Endodermal cell (in vitro differentiated cells): ENCODE results near the gene POLE4. TPM values are rescaled to one million over a fixed set of nuclear protein-coding genes. Genes with fewer than 3 reads are reported as not detected.

Experiments
- DNase-seq: peaks from one replicate; pipeline ENCODE4 v3.0.0-alpha.2; 2017
- H3K27ac ChIP-seq: 2 replicates; pipeline ENCODE4 v1.5.1; 2013; ENCODE audit warnings: mild to moderate bottlenecking, low read depth, low read length, moderate library complexity
- H3K27me3 ChIP-seq: 2 replicates; pipeline ENCODE4 v1.6.1; 2013; ENCODE audit warnings: mild to moderate bottlenecking, low read length, moderate library complexity; ENCODE audit not compliant: insufficient read depth, control insufficient read depth, poor library complexity, severe bottlenecking
- H3K36me3 ChIP-seq: 2 replicates; pipeline ENCODE4 v1.7.0; 2013; ENCODE audit warnings: mild to moderate bottlenecking, low read length, moderate library complexity; ENCODE audit not compliant: control insufficient read depth, insufficient read depth
- H3K4me1 ChIP-seq: one replicate; pipeline ENCODE4 v1.7.0; 2013; ENCODE audit warnings: low read length; ENCODE audit not compliant: control insufficient read depth, insufficient read depth
- H3K4me3 ChIP-seq: 2 replicates; pipeline ENCODE4 v1.5.1; 2013; ENCODE audit warnings: mild to moderate bottlenecking, low read length, moderate library complexity
- H3K9ac ChIP-seq: 2 replicates; pipeline ENCODE4 v1.6.1; 2013; ENCODE audit warnings: mild to moderate bottlenecking, low read length, moderate library complexity; ENCODE audit not compliant: poor library complexity, severe bottlenecking; ENCODE audit errors: extremely low read depth
- H3K9me3 ChIP-seq: 2 replicates; pipeline ENCODE4 v1.6.1; 2013; ENCODE audit warnings: mild to moderate bottlenecking, low read length, moderate library complexity; ENCODE audit not compliant: control insufficient read depth
- H3K27ac Mint-ChIP-seq: 2 replicates; pipeline ENCODE4 v1.8.0; 2020; ENCODE audit warnings: mixed read lengths
- H3K27me3 Mint-ChIP-seq: 2 replicates; pipeline ENCODE4 v1.8.0; 2021; ENCODE audit warnings: mild to moderate bottlenecking, mixed read lengths; ENCODE audit not compliant: insufficient read depth
- H3K36me3 Mint-ChIP-seq: 2 replicates; pipeline ENCODE4 v1.8.0; 2020; ENCODE audit warnings: low read depth, mixed read lengths
- H3K4me1 Mint-ChIP-seq: 2 replicates; pipeline ENCODE4 v1.8.0; 2020; ENCODE audit warnings: mixed read lengths
- H3K4me3 Mint-ChIP-seq: 2 replicates; pipeline ENCODE4 v1.8.0; 2020; ENCODE audit warnings: mild to moderate bottlenecking, moderate library complexity, mixed read lengths
- H3K9me3 Mint-ChIP-seq: 2 replicates; pipeline ENCODE4 v1.8.0; 2020; ENCODE audit warnings: mild to moderate bottlenecking, mixed read lengths
- WGBS, 2 experiments: methylation state at CpG; one replicate each; pipeline versions ENCODE4 v1.1.5 to v1.1.7; 2013; ENCODE audit warnings: missing lambda C conversion rate in 2 of 2, mixed read lengths in 1 of 2; ENCODE audit not compliant: insufficient coverage in 1 of 2, insufficient read length in 1 of 2; 5-methylcytosine and 5-hydroxymethylcytosine counted together
- total RNA-seq, 2 donors: library from RNA; stranded (reverse); fragmentation: NEBNext Ultra II Directional in 1 of 2; extraction: Animal tissue kit (Norgen Biotek cat#: 25700) in 1 of 2; gene quantifications; 2 replicates in 1 of 2; 3 replicates in 1 of 2; pipeline ENCODE4 v1.2.1, GENCODE V29; 2021
- TF ChIP-seq, protein P1 (sequence below): fragments of 200-600 bp; sonication (generic); conservative IDR thresholded peaks from 2 replicates; pipeline ENCODE4 v1.5.0; 2021; ENCODE audit warnings: antibody characterized with exemption, mild to moderate bottlenecking

The POLE4 gene
- total RNA-seq, 2 donors from 2014 or later = 38.4 to 40.9 TPM

DNA sequence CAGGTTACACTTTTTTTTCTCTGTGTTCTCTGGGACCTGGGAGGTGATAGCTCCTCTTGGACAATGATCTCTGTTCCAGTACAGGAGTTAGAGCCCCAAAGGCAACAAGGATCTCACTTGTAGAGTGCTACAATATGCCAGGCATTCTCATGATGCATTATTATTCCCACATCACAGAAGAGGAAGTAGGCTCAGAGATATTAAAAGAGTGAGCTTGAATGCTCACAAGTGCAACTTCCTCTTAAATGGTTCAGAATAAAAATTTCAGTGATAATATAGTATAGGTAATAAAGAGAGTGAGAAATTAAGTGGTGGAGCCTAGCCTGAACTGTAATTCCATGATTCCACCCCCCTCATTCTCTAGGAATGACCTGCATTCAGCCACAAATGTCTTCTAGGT is 21.4 kb downstream of the POLE4 start:
- Histone ChIP-seq H3K4me3 (no peak overlapping the region), H3K9me3 (no peaks in the 10 kb centered on the region), H3K4me1 (no peaks in the 10 kb centered on the region), H3K27ac (no peak overlapping the region), H3K27me3 (no peaks in the 10 kb centered on the region), H3K36me3 (no peaks in the 10 kb centered on the region), H3K9ac (no peak overlapping the region)
- Mint-ChIP-seq H3K4me1 (peaks cover 5% of the 10 kb centered on the region), H3K9me3 (no peaks in the 10 kb centered on the region), H3K27ac (no peak overlapping the region), H3K36me3 (peaks cover 2% of the 10 kb centered on the region), H3K4me3 (no peak overlapping the region), H3K27me3 (no peaks in the 10 kb centered on the region)
- no peak for DNase-seq
- TF ChIP-seq, protein P1, sequence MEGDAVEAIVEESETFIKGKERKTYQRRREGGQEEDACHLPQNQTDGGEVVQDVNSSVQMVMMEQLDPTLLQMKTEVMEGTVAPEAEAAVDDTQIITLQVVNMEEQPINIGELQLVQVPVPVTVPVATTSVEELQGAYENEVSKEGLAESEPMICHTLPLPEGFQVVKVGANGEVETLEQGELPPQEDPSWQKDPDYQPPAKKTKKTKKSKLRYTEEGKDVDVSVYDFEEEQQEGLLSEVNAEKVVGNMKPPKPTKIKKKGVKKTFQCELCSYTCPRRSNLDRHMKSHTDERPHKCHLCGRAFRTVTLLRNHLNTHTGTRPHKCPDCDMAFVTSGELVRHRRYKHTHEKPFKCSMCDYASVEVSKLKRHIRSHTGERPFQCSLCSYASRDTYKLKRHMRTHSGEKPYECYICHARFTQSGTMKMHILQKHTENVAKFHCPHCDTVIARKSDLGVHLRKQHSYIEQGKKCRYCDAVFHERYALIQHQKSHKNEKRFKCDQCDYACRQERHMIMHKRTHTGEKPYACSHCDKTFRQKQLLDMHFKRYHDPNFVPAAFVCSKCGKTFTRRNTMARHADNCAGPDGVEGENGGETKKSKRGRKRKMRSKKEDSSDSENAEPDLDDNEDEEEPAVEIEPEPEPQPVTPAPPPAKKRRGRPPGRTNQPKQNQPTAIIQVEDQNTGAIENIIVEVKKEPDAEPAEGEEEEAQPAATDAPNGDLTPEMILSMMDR = no peak

DNA sequence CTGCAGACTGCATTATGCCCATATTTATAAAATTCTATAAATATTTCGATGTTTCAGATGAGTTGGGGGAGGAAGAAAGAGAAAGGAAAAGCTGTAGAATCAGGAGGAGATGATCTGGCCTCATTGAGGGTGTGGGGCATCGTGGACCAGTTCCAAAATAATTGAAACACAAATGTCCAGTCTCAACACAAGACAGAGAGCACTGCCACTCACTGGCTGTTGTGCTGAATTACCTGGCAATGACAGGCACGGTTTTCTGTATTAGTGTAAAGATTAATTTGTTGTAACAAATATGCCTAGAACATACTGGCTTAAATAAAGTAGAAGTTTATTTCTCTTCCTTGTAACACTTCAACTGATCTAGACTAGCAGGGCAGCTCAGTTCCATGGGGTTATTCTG is 24.1 kb downstream of the POLE4 start:
- H3K36me3 Mint-ChIP-seq = no peaks in the 10 kb centered on the region
- peaks cover 7% of the 10 kb centered on the region for H3K4me1 Mint-ChIP-seq
- no peak overlapping the region for H3K9ac ChIP-seq
- H3K27ac Mint-ChIP-seq = no peak overlapping the region
- no peaks in the 10 kb centered on the region for H3K36me3 ChIP-seq
- WGBS, 2 experiments = 96 to 100% methylated on average over 1 to 3 of the region's 3 CpGs
- no peaks in the 10 kb centered on the region for H3K27me3 ChIP-seq
- no peak overlapping the region for H3K4me3 ChIP-seq
- H3K9me3 ChIP-seq = no peaks in the 10 kb centered on the region
- no peaks in the 10 kb centered on the region for H3K9me3 Mint-ChIP-seq
- no peak overlapping the region for H3K27ac ChIP-seq
- no peaks in the 10 kb centered on the region for H3K27me3 Mint-ChIP-seq
- H3K4me1 ChIP-seq = no peaks in the 10 kb centered on the region
- DNase-seq = no peak
- H3K4me3 Mint-ChIP-seq = no peak overlapping the region
- TF ChIP-seq, protein P1 = peak; percentile 37

DNA sequence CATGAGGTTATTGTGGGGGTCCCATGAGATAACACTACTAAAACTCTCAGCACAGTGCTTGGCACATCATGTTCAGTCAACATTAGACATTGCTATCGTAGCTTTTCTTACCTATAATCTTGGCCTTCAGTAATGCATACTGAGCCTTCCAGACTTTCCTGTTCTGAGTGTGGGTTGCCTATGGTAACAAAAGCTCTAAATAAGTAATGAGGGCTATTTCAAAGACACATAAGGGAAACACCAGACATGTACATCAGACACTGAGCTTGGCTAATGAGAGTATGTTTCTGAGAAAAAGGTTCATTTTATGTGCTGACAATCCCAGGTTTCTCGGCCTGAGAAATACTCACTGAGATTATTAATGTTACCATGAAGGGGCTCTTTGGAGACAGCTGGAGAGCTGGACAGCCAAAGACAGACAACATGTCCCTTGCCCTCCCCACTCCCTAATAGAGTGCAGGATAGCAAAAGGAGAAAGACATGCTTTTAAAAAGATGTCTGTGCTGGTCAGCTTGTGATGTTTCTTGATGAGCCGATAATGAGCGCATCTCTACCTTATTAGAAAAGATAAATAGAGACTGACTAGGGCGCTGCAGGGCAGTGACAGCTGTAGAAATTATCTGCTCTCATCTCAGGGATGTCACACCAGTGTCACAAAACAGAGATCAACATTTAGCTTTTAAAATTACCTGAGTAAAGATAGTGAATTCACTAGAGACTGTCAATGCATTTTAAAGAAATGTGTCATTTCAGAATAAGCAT is 25.4 kb downstream of the POLE4 start:
- H3K36me3 Mint-ChIP-seq = no peaks in the 10 kb centered on the region
- Histone ChIP-seq H3K9me3 (no peaks in the 10 kb centered on the region), H3K4me3 (no peak overlapping the region), H3K27me3 (no peaks in the 10 kb centered on the region), H3K9ac (no peak overlapping the region), H3K27ac (no peak overlapping the region), H3K4me1 (no peaks in the 10 kb centered on the region), H3K36me3 (no peaks in the 10 kb centered on the region)
- TF ChIP-seq, protein P1 = no peak
- no peaks in the 10 kb centered on the region for H3K27me3 Mint-ChIP-seq
- no peak overlapping the region for H3K4me3 Mint-ChIP-seq
- DNase-seq = no peak
- peaks cover 7% of the 10 kb centered on the region for H3K4me1 Mint-ChIP-seq
- WGBS, 2 experiments = 95 to 100% methylated on average over 3 to 5 of the region's 5 CpGs
- H3K9me3 Mint-ChIP-seq = no peaks in the 10 kb centered on the region
- no peak overlapping the region for H3K27ac Mint-ChIP-seq
